ENCODE measurements around the gene GALNS. TPM values are rescaled to one million over a fixed set of nuclear protein-coding genes. Genes with fewer than 3 reads are reported as not detected.

Gene GALNS
- total and polyA plus RNA-seq, 2 experiments from 2014 or later: 9.7 to 18.8 TPM

GRCh38 chr16:88900662-88901052, 43.9 kb upstream of the GALNS start:
- H3K4me1 ChIP-seq (ENCODE audit: insufficient read depth): no peaks in the 10 kb centered on the region
- no peaks in the 10 kb centered on the region for H3K9me2 ChIP-seq (ENCODE audit: insufficient read depth)
- H3K36me3 ChIP-seq (ENCODE audit: insufficient read depth): no peaks in the 10 kb centered on the region
- no peaks in the 10 kb centered on the region for H3F3A ChIP-seq (replicated peaks; ENCODE audit: low read depth)
- peaks cover 6% of the 10 kb centered on the region; the same call in 2 of the 3 replicates for H3K4me1 Mint-ChIP-seq
- H3K9me3 Mint-ChIP-seq: no peaks in the 10 kb centered on the region
- H3K4me3 ChIP-seq: no peak overlapping the region
- no peak overlapping the region for H3K27ac Mint-ChIP-seq
- DNase-seq (ENCODE audit: low spot score) (no peak), ATAC-seq (no peak)
- H4K20me1 ChIP-seq (replicated peaks; ENCODE audit: insufficient read depth): no peaks in the 10 kb centered on the region
- TF ChIP-seq STAT1 (IDR thresholded peaks at IDR 0.05; ENCODE audit: unreplicated experiment) (no peak), CTCF (conservative IDR thresholded peaks at IDR 0.05; ENCODE audit: low read depth in 2 of 2) (no peak), CREB1 (CRISPR knock-in tag; IDR thresholded peaks at IDR 0.05; ENCODE audit: low read depth) (no peak), EZH2 (IDR thresholded peaks at IDR 0.05; ENCODE audit: low read depth, unreplicated experiment) (no peak), ZNF114 (CRISPR knock-in tag; IDR thresholded peaks at IDR 0.05) (no peak)
- H2AFZ ChIP-seq: no peak overlapping the region
- H3K4me2 ChIP-seq: no peak overlapping the region
- no peaks in the 10 kb centered on the region for H3K79me2 ChIP-seq (replicated peaks; ENCODE audit: insufficient read depth)
- no peak overlapping the region for H3K27ac ChIP-seq (ENCODE audit: low read depth)
- H3K27me3 ChIP-seq (ENCODE audit: insufficient read depth): no peaks in the 10 kb centered on the region
- no peaks in the 10 kb centered on the region for H3K36me3 Mint-ChIP-seq (ENCODE audit: low read depth)
- peaks cover 7% of the 10 kb centered on the region for H3K27me3 Mint-ChIP-seq (ENCODE audit: insufficient read depth, low read depth, poor library complexity)
- no peak overlapping the region for H3K4me3 Mint-ChIP-seq

GRCh38 chr16:88899901-88900661, 43.3 kb upstream of the GALNS start:
- H3K4me1 Mint-ChIP-seq: peaks cover 6% of the 10 kb centered on the region; the same call in 2 of the 3 replicates
- Histone ChIP-seq H3K4me1 (ENCODE audit: insufficient read depth) (no peaks in the 10 kb centered on the region), H2AFZ (no peak overlapping the region), H3K27ac (ENCODE audit: low read depth) (no peak overlapping the region), H3K9me2 (ENCODE audit: insufficient read depth) (no peaks in the 10 kb centered on the region), H3F3A (replicated peaks; ENCODE audit: low read depth) (no peaks in the 10 kb centered on the region), H3K36me3 (ENCODE audit: insufficient read depth) (no peaks in the 10 kb centered on the region), H3K4me2 (no peak overlapping the region), H3K79me2 (replicated peaks; ENCODE audit: insufficient read depth) (no peaks in the 10 kb centered on the region), H3K4me3 (no peak overlapping the region), H4K20me1 (replicated peaks; ENCODE audit: insufficient read depth) (no peaks in the 10 kb centered on the region), H3K27me3 (ENCODE audit: insufficient read depth) (no peaks in the 10 kb centered on the region)
- no peaks in the 10 kb centered on the region for H3K36me3 Mint-ChIP-seq (ENCODE audit: low read depth)
- no peak overlapping the region for H3K4me3 Mint-ChIP-seq
- no peak overlapping the region for H3K27ac Mint-ChIP-seq
- no peak for ATAC-seq
- DNase-seq (ENCODE audit: low spot score): no peak
- no peaks in the 10 kb centered on the region for H3K9me3 Mint-ChIP-seq
- H3K27me3 Mint-ChIP-seq (ENCODE audit: insufficient read depth, low read depth, poor library complexity): peaks cover 4% of the 10 kb centered on the region
- TF ChIP-seq EZH2phosphoT487 (IDR thresholded peaks at IDR 0.05; ENCODE audit: unreplicated experiment): no peak
- TF ChIP-seq EZH2 (IDR thresholded peaks at IDR 0.05; ENCODE audit: low read depth, unreplicated experiment): no peak
- no peak for TF ChIP-seq POLR2AphosphoS5 (IDR thresholded peaks at IDR 0.05; ENCODE audit: low read depth)
- TF ChIP-seq STAT1 (IDR thresholded peaks at IDR 0.05; ENCODE audit: unreplicated experiment): no peak
- TF ChIP-seq REST (IDR thresholded peaks at IDR 0.05; ENCODE audit: unreplicated experiment): no peak
- no peak for TF ChIP-seq ETS1 (IDR thresholded peaks at IDR 0.05)
- TF ChIP-seq CREB1 (CRISPR knock-in tag; IDR thresholded peaks at IDR 0.05; ENCODE audit: low read depth): no peak
- no peak for TF ChIP-seq NANOG (IDR thresholded peaks at IDR 0.05; ENCODE audit: borderline replicate concordance)

All from GM23338 (cell line).